GM18502 (cell line): Measurements from ENCODE around the gene ANKS1B.
"Not testable (repeated sequence)": the region's sequence is repeated elsewhere in the genome, so short reads cannot be mapped to it uniquely, and the experiment has no call there.

ENCODE experiments used
- ATAC-seq: cut with Tn5 transposase; IDR thresholded peaks from one replicate; pipeline ENCODE4 v1.9.1; 2021; ENCODE audit warnings: mild to moderate bottlenecking; ENCODE audit not compliant: unreplicated experiment, poor library complexity

Gene ANKS1B

GRCh38 chr12:99712281-99712680 lies 272.5 kb downstream of the ANKS1B start:
- no peak for ATAC-seq

GRCh38 chr12:99711246-99711645 lies 273.5 kb downstream of the ANKS1B start:
- ATAC-seq: no peak

- ATAC-seq: no peak
Observed at GRCh38 chr12:99709619-99710018, 275.1 kb downstream of the ANKS1B start.

GRCh38 chr12:99709116-99709515 lies 275.6 kb downstream of the ANKS1B start:
- no peak for ATAC-seq

- ATAC-seq: no peak
Observed at GRCh38 chr12:99707883-99708282, 276.9 kb downstream of the ANKS1B start.

- ATAC-seq: no peak
Observed at GRCh38 chr12:99706736-99707473, 277.8 kb downstream of the ANKS1B start.

GRCh38 chr12:99704458-99704857 lies 280.3 kb downstream of the ANKS1B start:
- no peak for ATAC-seq

- ATAC-seq: no peak
Observed at GRCh38 chr12:99704036-99704435, 280.7 kb downstream of the ANKS1B start.

GRCh38 chr12:99700032-99700431 lies 284.7 kb downstream of the ANKS1B start:
- ATAC-seq: no peak

GRCh38 chr12:99695050-99695449 lies 289.7 kb downstream of the ANKS1B start:
- ATAC-seq: no peak

GRCh38 chr12:99686142-99686541 lies 298.6 kb downstream of the ANKS1B start:
- ATAC-seq: no peak

GRCh38 chr12:99680276-99680675 lies 304.5 kb downstream of the ANKS1B start:
- no peak for ATAC-seq

GRCh38 chr12:99670635-99671034 lies 314.1 kb downstream of the ANKS1B start:
- ATAC-seq: no peak

GRCh38 chr12:99658671-99659349 lies 325.9 kb downstream of the ANKS1B start:
- ATAC-seq: no peak

- no peak for ATAC-seq
Observed at GRCh38 chr12:99649551-99649950, 335.2 kb downstream of the ANKS1B start.

GRCh38 chr12:99648183-99648582 lies 336.6 kb downstream of the ANKS1B start:
- ATAC-seq: no peak

- no peak for ATAC-seq
Observed at GRCh38 chr12:99647453-99647852, 337.3 kb downstream of the ANKS1B start, which contains the start of gene GARIN6. TSS of gene GARIN6 (plus strand) at chr12:99647753. CDS start at chr12:99648175, 422 bp downstream.

GRCh38 chr12:99644629-99645028 lies 340.1 kb downstream of the ANKS1B start:
- ATAC-seq: no peak

- no peak for ATAC-seq
Observed at GRCh38 chr12:99627459-99627858, 357.3 kb downstream of the ANKS1B start.

- not testable (repeated sequence) for ATAC-seq
Observed at GRCh38 chr12:99624591-99624990, 360.1 kb downstream of the ANKS1B start.

- no peak for ATAC-seq
Observed at GRCh38 chr12:99620159-99620479, 364.6 kb downstream of the ANKS1B start.
